Liver (tissue), 9 donors: ENCODE results near the gene SLC22A9. TPM values are rescaled to one million over a fixed set of nuclear protein-coding genes. Genes with fewer than 3 reads are reported as not detected.

ENCODE experiments used
- DNase-seq: peaks from one replicate; pipeline ENCODE4 v3.0.0-alpha.2; 2017; ENCODE audit warnings: low spot score
- H3K27ac ChIP-seq, 2 donors: one replicate each; pipeline ENCODE4 v1.7.0; 2013; ENCODE audit warnings: inconsistent platforms in 2 of 2, low read length in 2 of 2, control low read depth in 1 of 2, low read depth in 1 of 2, mild to moderate bottlenecking in 1 of 2
- H3K27me3 ChIP-seq, 4 donors: one replicate each; pipeline versions ENCODE4 v1.6.1 to v1.7.0; 2013; ENCODE audit warnings: low read length in 3 of 4, inconsistent platforms in 1 of 4, mild to moderate bottlenecking in 1 of 4, moderate library complexity in 1 of 4; ENCODE audit not compliant: control insufficient read depth in 4 of 4, insufficient read depth in 4 of 4
- H3K36me3 ChIP-seq, 4 donors: one replicate each; pipeline versions ENCODE4 v1.6.1 to v1.7.0; 2013; ENCODE audit warnings: low read length in 3 of 4, mild to moderate bottlenecking in 3 of 4, low read depth in 1 of 4, moderate library complexity in 1 of 4; ENCODE audit not compliant: control insufficient read depth in 4 of 4, insufficient read depth in 3 of 4
- H3K4me1 ChIP-seq, 4 donors: one replicate each; pipeline versions ENCODE4 v1.6.1 to v1.7.0; 2013; ENCODE audit warnings: low read length in 3 of 4, mild to moderate bottlenecking in 3 of 4, moderate library complexity in 1 of 4; ENCODE audit not compliant: control insufficient read depth in 4 of 4, insufficient read depth in 4 of 4
- H3K4me3 ChIP-seq, 3 donors: one replicate each; pipeline versions ENCODE4 v1.6.1 to v1.7.0; 2013; ENCODE audit warnings: low read length in 3 of 3, control low read depth in 1 of 3, low read depth in 1 of 3, mild to moderate bottlenecking in 1 of 3
- H3K9ac ChIP-seq, 2 donors: one replicate each; pipeline ENCODE4 v1.7.0; 2013; ENCODE audit warnings: low read length in 2 of 2, mild to moderate bottlenecking in 2 of 2, moderate library complexity in 2 of 2, control low read depth in 1 of 2, low read depth in 1 of 2
- H3K9me3 ChIP-seq, 4 donors: one replicate each; pipeline versions ENCODE4 v1.6.1 to v1.7.0; 2013; ENCODE audit warnings: low read length in 3 of 4; ENCODE audit not compliant: control insufficient read depth in 4 of 4
- ATF3 ChIP-seq: IDR thresholded peaks from 2 replicates; pipeline ENCODE4 v1.6.1; 2016; ENCODE audit warnings: antibody characterized with exemption
- CTCF ChIP-seq: fragments of 150-350 bp; IDR thresholded peaks from 2 replicates; pipeline ENCODE4 v1.5.1; 2017; ENCODE audit warnings: improper control_type of control experiment, low read depth, low read length; ENCODE audit not compliant: missing input control
- EGR1 ChIP-seq, 2 donors: IDR thresholded peaks; 2 replicates each; pipeline ENCODE4 v1.6.1; 2016 to 2018; ENCODE audit warnings: antibody characterized with exemption in 2 of 2, low read depth in 2 of 2
- FOXA1 ChIP-seq: IDR thresholded peaks from 2 replicates; pipeline ENCODE4 v1.6.1; 2016; ENCODE audit warnings: antibody characterized with exemption
- FOXA2 ChIP-seq: IDR thresholded peaks from 2 replicates; pipeline ENCODE4 v1.6.1; 2016; ENCODE audit warnings: antibody characterized with exemption
- GABPA ChIP-seq, 2 donors: IDR thresholded peaks in 1 of 2; conservative IDR thresholded peaks in 1 of 2; 2 replicates each; pipeline ENCODE4 v1.6.1; 2016; ENCODE audit warnings: antibody characterized with exemption in 2 of 2, mild to moderate bottlenecking in 1 of 2, moderate library complexity in 1 of 2
- HNF4A ChIP-seq, 2 donors: conservative IDR thresholded peaks; 2 replicates each; pipeline ENCODE4 v1.6.1; 2016; ENCODE audit warnings: antibody characterized with exemption in 2 of 2, mild to moderate bottlenecking in 2 of 2
- HNF4G ChIP-seq: IDR thresholded peaks from 2 replicates; pipeline ENCODE4 v1.6.1; 2016; ENCODE audit warnings: antibody characterized with exemption
- JUND ChIP-seq, 2 donors: IDR thresholded peaks; 2 replicates each; pipeline ENCODE4 v1.6.1; 2016; ENCODE audit warnings: antibody characterized with exemption in 2 of 2
- MAX ChIP-seq: IDR thresholded peaks from 2 replicates; pipeline ENCODE4 v1.6.1; 2016; ENCODE audit warnings: antibody characterized with exemption
- RAD21 ChIP-seq, 2 donors: IDR thresholded peaks; 2 replicates each; pipeline ENCODE4 v1.6.1; 2016; ENCODE audit warnings: antibody characterized with exemption in 2 of 2, mild to moderate bottlenecking in 2 of 2
- REST ChIP-seq: IDR thresholded peaks from 2 replicates; pipeline ENCODE4 v1.6.1; 2016; ENCODE audit warnings: antibody characterized with exemption, mild to moderate bottlenecking
- RXRA ChIP-seq, 2 donors: IDR thresholded peaks; 2 replicates each; pipeline ENCODE4 v1.6.1; 2017 to 2018; ENCODE audit warnings: antibody characterized with exemption in 2 of 2, mild to moderate bottlenecking in 1 of 2
- SP1 ChIP-seq: IDR thresholded peaks from 2 replicates; pipeline ENCODE4 v1.6.1; 2018; ENCODE audit warnings: antibody characterized with exemption, mild to moderate bottlenecking
- TAF1 ChIP-seq: conservative IDR thresholded peaks from 2 replicates; pipeline ENCODE4 v1.6.1; 2016; ENCODE audit warnings: antibody characterized with exemption, mild to moderate bottlenecking
- YY1 ChIP-seq: IDR thresholded peaks from 2 replicates; pipeline ENCODE4 v1.6.1; 2016; ENCODE audit warnings: antibody characterized with exemption, mild to moderate bottlenecking
- ZBTB33 ChIP-seq: IDR thresholded peaks from 2 replicates; pipeline ENCODE4 v1.6.1; 2016; ENCODE audit warnings: antibody characterized with exemption
- WGBS: extraction: QIAGEN DNeasy Blood & Tissue Kit; methylation state at CpG from one replicate; pipeline ENCODE4 v1.1.7; 2013; 5-methylcytosine and 5-hydroxymethylcytosine counted together
- polyA plus RNA-seq, 2 donors: library from polyadenylated mRNA; stranded (reverse) in 1 of 2; unstranded in 1 of 2; fragments of 200-250 nt in 1 of 2; fragments of >200 nt in 1 of 2; fragmentation: Nextera tagmentation in 1 of 2; extraction: Ambion mirVana in 1 of 2; gene quantifications; one replicate each; pipeline versions ENCODE4 v1.2.1 to v1.2.3, GENCODE V29; 2013 to 2015
- total RNA-seq, 2 donors: library from RNA; depleted of rRNA; stranded (reverse); fragments of >200 nt; gene quantifications; one replicate each; pipeline ENCODE4 v1.2.3, GENCODE V29; 2014
- donor health status: healthy.
- donor health status: healthy.
- donor health status: healthy.
- donor health status: healthy.
- donor health status: healthy.

The SLC22A9 gene
- total and polyA plus RNA-seq, 4 donors: 10.0 to 138 (median 18.9) TPM

GRCh38 chr11:63375434-63375833, 5.8 kb downstream of the SLC22A9 start:
- 67% methylated on average over 2 of the region's 2 CpGs for WGBS

GRCh38 chr11:63380130-63380529, 10.5 kb downstream of the SLC22A9 start:
- Histone ChIP-seq H3K27ac (no peak overlapping the region), H3K9me3 (no peaks in the 10 kb centered on the region), H3K4me1 (peaks cover 0 to 1% (median 0%) of the 10 kb centered on the region in 4 donors), H3K36me3 (peaks cover 0 to 34% (median 27%) of the 10 kb centered on the region in 4 donors), H3K4me3 (no peak overlapping the region), H3K9ac (no peak overlapping the region), H3K27me3 (no peaks in the 10 kb centered on the region)
- 75% methylated on average over 2 of the region's 2 CpGs for WGBS
- TF ChIP-seq TAF1 (no peak), REST (no peak), CTCF (no peak), EGR1 (IDR thresholded peaks at IDR 0.05; ENCODE audit: low read depth in 2 of 2) (no peak), RAD21 (IDR thresholded peaks at IDR 0.05) (no peak), HNF4A (conservative IDR thresholded peaks at IDR 0.05) (no peak), MAX (no peak), SP1 (no peak), JUND (IDR thresholded peaks at IDR 0.05) (no peak), RXRA (IDR thresholded peaks at IDR 0.05) (no peak), GABPA (IDR thresholded peaks at IDR 0.05 in 1 of 2, conservative IDR thresholded peaks at IDR 0.05 in 1 of 2) (no peak), ZBTB33 (no peak), HNF4G (no peak), FOXA1 (no peak), ATF3 (no peak)
- no peak for DNase-seq

More at GRCh38 chr11:63375434-63375833, 5.8 kb downstream of the SLC22A9 start:
- Histone ChIP-seq H3K27ac (no peak overlapping the region), H3K4me1 (peaks cover 3 to 22% (median 13%) of the 10 kb centered on the region in 4 donors), H3K27me3 (no peaks in the 10 kb centered on the region), H3K36me3 (peaks cover 0 to 17% (median 14%) of the 10 kb centered on the region in 4 donors), H3K9me3 (no peaks in the 10 kb centered on the region), H3K9ac (no peak overlapping the region), H3K4me3 (no peak overlapping the region)
- no peak for DNase-seq
- no peak for TF ChIP-seq FOXA2
- no peak for TF ChIP-seq HNF4A (conservative IDR thresholded peaks at IDR 0.05)
- TF ChIP-seq SP1: no peak
- TF ChIP-seq EGR1 (IDR thresholded peaks at IDR 0.05; ENCODE audit: low read depth in 2 of 2): no peak
- no peak for TF ChIP-seq YY1
- no peak for TF ChIP-seq GABPA (IDR thresholded peaks at IDR 0.05 in 1 of 2, conservative IDR thresholded peaks at IDR 0.05 in 1 of 2)
- no peak for TF ChIP-seq TAF1
- TF ChIP-seq ZBTB33: no peak
- no peak for TF ChIP-seq RAD21 (IDR thresholded peaks at IDR 0.05)
- TF ChIP-seq FOXA1: no peak
- no peak for TF ChIP-seq RXRA (IDR thresholded peaks at IDR 0.05)
